Stimulated activated CD8-positive, alpha-beta memory T cell treated with anti-CD3 and anti-CD28 coated beads, Interleukin-4, amount 100 ng/mL, for 4 hours (primary cell): ENCODE measurements around the gene SLC16A1.
"Not testable (repeated sequence)": the region's sequence is repeated elsewhere in the genome, so short reads cannot be mapped to it uniquely, and the experiment has no call there.

Experiments used
- DNase-seq, 2 donors: peaks; one replicate each; pipeline ENCODE4 v3.0.0-alpha.2; 2020; ENCODE audit warnings: low read depth in 2 of 2, low spot score in 1 of 2

Gene SLC16A1

DNA sequence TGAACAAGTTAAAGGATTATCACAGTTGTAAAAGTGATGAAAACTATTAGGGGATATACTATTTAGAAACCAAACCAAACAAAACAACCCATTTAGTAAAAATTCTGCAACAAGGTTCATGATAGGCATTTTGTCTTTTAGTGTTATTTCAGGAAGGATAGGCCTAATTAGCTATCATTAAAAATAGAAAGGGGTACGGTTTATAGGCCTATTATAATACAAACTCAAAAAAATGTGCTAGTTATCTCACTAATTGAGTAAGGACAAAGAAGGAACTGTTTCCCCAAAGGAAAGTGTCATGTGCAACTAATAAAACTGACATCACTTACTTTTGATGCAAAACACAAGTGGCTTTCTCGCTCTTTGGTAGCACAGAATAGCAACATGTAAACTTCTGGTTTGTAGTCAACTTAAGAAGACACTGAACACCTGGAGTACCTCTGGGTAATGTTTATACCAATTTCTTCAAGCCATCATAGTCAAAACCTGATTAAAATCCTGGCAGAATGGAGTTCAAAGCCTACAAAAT is 28.5 kb downstream of the SLC16A1 start:
- DNase-seq: no peak

DNA sequence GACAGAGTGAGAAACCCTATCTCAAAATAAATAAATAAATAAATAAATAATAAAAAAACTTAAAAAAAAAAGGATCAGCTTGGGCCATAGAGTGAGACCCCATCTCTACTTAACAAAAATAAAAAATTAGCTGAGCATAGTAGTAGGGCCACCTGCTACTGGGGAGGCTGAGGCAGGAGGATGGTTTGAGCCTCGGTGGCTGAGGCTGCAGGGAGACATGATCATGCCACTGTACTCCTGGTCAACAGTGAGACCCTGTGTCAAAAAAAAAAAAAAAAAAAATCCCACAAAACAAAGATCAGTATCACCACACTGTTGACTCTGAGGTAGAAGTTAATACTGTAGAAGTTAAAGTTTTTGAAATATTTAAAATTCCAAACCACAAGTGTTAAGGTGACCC is 29.1 kb downstream of the SLC16A1 start:
- no peak for DNase-seq

DNA sequence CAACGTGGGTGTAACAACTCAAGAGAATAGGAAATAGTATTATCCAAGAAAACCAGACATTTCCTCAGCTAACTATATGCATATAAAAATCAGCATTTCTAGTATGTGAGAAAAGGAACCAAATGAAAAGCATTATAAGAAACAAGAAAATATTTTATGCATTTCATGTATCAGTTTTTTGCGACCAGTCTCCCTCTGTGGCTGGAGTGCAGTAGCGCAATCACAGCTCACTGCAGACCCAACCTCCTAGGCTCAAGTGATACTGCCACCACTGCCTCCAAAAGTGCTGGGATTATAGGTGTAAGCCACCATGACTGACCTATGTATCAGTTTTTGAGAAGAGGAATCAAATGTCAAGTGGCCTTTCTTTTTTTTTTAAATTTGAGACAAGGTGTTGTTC is 31.0 kb downstream of the SLC16A1 start:
- DNase-seq: no peak

DNA sequence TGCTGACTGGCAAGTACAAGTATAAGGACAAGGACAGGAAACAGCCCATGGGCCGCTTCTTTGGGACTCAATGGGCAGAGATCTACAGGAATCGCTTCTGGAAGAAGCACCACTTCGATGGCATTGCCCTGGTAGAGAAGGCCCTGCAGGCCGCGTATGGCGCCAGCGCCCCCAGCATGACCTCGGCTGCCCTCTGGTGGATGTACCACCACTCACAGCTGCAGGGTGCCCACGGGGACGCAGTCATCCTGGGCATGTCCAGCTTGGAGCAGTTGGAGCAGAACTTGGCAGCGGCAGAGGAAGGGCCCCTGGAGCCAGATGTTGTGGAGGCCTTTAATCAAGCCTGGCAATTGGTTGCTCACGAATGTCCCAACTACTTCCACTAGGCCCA is 32.0 kb downstream of the SLC16A1 start:
- no peak for DNase-seq

DNA sequence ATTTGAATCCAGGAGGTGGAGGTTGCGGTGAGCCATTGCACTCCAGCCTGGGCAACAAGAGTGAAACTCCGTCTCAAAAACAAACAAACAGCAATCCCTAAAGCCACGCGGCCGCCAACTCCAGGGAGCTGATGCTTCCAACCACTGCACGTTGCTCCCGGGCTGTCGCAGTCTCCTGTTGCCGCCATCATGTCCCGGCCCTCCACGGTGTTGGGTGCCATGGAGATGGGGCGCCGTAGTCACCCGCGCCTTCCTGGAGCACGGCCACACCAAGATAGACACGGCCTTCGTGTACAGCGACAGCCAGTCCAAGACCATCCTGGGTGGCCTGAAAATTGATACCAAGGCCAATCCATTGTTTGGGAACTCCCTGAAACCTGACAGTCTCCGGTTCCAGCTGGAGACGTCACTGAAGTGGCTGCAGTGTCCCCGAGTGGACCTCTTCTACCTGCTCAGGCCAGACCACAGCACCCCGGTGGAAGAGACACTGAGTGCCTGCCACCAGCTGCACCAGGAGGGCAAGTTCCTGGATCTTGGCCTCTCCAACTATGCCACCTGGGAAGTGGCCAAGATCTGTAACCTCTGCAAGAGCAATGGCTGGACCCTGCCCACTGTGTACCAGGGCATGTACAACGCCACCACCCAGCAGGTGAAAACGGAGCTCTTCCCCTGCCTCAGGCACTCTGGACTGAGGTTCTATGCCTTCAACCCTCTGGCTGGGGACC is 32.6 kb downstream of the SLC16A1 start:
- DNase-seq: no peak

DNA sequence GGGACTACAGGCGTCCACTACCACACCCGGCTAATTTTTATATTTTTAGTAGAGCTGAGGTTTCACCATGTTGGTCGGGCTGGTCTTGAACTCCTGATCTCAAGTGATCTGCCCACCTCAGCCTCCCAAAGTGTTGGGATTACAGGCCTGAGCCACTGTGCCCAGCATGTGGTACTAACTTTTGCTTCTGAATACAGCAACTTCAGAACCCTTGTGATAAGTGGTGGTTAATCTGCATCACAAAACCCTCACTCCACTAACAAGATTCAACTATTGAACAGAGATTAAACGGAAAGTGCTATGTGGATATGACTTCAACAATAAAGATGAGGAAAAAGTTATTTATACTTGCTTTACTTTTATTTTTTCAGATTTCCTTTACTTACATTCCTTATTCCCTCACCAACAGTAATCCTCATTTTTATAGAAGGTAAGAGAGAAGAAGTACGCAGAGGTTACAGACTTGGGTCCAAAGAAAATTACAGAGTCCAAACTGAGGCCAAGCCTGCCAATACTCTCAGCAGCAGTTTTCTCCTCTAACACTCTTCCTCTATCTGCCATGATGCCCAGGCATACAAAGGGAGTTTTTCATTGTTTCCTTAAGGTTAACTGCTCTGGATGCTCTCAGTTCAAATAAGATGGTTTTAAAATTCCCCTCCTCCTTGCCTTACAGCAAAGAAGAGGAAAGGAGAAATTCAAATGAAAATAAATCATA is 44.3 kb downstream of the SLC16A1 start:
- no peak for DNase-seq

DNA sequence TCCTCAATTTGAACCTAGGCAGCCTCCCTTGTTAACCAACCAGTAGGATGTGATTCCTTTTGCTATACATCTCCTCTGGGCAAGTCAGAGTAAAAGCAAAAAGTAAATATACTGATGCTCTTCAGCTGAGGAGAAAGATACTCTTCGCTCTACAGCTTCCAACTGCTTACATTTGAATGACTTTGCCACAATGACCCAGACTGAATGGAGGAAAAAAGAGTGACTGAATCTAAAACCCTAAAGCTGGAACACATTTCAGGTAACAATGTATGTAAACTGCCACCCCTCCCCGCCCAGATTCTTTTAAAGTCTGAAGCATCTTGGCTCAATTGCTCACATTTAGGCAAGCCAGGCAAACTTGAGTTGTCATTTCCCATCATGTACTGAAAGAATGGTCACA is 46.1 kb downstream of the SLC16A1 start:
- DNase-seq: no peak

DNA sequence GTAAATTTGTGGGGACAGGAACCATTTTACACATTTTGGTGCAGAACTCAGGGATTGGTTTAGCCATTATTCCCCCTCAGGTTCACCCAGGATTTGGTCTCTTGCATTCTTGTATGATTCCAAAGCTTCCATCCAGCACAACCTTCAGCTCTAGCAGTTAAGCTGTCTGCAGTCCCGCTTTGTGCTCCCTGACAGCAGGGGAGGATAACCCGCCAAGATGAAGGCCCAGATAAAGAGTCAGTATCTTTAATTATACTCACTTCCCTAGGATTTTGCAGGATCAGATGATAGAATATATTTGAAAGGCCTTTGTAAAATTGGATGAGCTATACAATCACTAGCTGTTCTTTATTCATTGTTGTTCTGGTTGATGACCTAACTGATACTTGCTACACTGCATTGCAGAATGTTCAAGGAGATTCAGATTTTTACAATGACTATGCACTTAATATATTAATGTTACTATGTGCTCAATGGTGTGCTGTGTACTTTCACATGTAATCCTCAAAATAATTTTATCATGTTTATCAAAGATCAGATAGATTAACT is 49.8 kb downstream of the SLC16A1 start:
- no peak for DNase-seq

DNA sequence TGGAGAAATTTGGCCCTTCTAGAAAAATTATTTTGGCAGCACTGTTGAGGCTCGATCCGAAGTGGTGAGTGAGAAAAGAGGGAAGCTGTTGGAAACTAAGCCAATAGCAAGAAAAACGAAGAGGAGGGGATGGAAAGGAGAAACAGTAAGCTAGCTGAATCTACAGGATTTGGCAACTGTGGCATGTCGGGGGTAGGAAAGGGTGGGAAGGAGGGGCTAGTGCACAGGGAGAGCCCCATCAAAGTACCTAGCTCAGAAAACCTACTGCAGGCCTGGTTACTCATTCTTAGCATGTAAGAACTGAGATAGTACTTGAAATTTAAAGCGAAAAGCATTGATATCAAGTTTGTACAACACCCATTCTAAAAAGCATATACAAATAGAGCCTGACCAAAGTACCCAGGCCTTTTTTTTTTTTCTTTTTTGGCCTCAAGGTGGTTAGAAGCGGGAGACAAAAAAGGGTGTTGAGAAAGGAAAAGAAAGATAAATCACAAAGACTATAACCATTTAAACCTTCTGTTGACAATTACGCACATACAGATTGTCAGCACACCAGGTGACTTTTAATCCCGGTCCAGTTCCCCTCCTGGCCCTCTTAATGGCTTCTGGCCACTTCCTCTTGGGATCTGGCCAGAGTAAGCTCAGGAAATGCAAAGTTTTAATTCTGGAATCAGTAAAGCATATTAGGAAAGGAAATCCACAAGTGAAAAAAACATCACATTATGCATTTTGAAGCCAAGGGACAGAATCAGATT is 50.4 kb downstream of the SLC16A1 start:
- no peak for DNase-seq

DNA sequence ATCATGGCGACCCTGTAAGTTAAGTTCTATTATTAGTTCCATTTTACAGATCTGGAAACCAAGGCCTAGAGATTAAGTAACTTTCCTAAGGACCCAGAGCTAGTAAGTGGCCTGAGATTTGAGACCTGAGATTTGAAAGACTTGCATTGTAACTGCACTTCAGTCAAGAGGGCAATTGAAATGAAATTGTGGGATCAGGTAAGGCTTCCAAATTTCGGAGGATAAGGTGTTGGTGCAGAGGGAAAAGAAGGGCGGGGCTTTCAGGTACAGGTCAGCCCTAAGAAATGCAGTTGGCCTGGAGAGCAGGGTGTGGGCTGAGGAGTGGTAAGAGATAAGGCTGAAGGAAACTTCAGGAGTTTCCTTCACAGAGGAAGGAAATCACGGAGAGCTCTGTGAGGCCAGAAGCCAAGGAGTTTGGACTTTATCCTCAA is 51.1 kb downstream of the SLC16A1 start:
- DNase-seq: no peak

DNA sequence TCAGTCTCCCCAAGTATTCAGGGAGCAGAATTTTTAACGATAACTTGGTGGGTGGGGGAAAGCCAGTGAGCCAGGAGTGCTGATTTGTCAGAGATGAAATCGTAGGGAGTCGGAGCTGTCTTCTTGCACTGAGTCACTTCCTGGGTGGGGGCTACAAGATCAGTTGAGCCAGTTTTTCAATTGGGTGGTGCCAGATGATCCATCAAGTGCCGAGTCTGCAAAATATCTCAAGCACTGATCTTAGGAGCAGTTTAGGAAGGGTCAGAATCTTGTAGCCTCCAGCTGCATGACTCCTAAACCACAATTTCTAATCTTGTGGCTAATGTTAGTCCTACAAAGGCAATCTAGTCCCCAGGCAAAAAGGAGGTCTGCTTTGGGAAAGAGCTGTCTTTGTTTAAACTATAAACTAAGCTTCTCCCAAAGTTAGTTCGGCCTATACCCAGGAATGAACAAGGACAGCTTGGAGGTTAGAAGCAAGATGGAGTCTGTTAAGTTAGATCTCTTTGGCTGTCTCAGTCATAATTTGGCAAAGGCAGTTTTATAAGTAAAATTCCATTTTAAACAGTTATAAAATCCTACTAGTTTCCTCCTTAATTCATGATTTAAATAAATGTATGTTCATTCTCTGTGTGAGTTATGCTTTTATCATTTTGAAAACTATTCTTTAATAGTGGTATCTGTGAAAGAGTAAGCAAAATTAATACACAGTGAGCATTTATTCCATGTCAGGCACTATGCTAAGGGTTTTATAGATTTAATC is 51.7 kb downstream of the SLC16A1 start:
- peak; percentile 14 to 19 for DNase-seq

DNA sequence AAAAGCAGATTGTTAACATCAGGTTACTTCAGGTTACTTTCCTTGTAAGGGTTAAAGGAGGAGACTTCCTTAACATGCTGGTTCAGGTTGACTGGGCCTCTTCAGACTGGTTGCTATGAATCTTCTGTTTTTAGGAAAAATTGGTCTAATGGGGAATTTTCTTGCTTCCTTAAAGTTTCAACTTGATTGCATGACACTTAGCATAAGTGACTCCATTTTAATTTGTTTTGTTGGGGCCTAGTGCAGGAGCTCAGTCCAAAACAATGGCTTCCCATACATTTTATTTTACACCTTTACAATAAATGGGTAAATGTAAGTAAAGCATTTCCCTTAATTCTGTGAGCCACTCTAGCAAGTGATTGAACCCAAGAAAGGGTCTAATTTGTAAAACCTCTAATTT is 53.8 kb downstream of the SLC16A1 start:
- no peak for DNase-seq

DNA sequence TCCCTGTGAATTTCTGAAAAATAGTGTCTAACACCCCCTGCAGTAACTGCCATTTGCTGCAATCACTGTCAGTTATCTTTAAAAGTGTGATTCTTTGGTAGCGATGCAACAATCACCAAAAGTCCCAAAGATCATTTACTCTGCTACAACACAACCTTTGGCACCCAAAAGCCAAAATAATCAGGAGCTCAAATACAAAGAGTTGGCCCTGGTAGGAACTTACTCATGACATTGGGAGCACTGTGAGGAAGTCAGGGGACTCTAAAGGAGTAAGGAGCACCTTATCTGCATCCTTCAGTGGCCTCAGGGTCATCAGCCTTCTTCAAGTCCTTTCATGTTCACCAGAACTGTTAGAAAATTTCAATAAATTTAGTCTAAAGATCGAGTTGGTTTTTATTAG is 54.6 kb downstream of the SLC16A1 start:
- no peak for DNase-seq

DNA sequence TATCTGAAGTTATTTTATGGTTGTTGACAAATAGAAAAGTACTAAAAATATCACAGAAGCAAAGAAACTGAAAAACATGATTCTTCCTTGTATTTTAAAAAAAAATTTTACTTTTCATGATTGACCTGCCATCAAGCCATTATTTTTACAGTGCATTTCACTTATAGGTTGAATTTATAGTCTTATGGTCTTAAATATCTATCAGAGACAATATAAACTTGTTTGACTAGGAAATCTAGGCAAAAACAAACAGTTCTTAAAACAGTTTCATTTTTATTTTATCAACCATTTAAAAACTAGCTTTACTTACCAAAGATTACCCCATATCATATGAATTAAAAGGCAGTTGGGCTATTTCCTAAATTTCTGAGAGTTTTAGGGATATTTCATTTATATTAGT is 59.2 kb downstream of the SLC16A1 start:
- DNase-seq: no peak

DNA sequence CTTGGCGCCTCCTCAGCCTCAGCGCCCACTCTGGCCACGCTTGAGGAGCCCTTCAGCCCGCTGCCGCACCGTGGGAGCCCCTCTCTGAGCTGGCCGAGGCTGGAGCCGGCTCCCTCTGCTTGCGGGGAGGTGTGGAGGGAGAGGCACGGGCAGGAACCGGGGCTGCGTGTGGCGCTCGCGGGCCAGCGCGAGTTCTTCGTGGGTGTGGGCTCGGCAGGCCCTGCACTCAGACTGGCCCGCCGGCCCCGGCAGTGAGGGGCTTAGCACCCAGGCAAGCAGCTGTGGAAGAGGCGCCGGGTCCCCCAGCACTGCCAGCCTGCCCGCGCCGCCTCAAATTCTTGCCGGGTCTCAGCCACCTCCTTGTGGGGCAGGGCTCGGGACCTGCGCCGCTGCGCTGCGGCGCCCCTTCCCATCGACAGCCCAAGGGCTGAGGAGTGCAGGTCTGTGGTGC is 61.4 kb downstream of the SLC16A1 start:
- DNase-seq: no peak

DNA sequence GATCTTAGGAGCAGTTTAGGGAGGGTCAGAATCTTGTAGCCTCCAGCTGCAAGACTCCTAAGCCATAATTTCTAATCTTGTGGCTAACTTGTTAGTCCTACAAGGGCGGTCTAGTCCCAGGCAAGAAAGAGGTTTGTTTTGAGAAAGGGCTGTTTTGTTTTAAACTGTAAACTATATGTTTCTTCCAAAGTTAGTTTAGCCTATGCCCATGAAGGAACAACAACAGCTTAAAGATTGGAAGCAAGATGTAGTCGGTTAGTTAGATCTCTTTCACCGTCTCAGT is 62.0 kb downstream of the SLC16A1 start:
- no peak for DNase-seq

DNA sequence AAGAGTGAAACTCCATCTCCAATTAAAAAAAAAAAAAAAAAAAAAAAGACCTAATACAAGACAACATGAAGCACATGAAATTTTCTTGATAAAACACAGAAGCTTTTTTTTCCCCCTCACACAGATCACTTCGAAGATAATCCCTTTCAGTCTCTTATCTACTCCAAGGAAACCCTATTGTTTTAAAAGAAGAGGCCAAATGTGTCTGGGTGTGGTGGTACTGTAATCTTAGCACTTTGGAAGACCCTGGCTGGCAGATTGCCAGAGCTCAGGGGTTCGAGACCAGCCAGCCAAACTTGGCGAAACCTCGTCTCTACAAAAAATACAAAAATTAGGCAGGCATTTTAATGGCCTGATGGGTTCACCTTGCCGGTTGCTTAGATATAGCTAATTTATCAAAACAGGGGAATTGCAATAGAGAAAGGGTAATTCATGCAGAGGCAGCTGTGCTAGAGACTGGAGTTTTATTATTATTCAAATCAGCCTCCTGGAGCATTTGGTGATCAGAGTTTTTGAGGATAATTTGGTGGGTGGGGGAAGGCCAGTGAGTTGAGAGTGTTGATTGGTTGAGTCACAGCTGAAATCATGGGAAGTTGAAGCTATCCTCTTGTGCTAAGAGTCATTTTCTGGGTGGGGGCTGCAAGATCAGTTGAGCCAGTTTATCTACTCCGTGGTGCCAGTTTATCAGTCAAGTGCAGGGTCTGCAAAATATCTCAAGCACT is 62.5 kb downstream of the SLC16A1 start:
- no peak for DNase-seq

DNA sequence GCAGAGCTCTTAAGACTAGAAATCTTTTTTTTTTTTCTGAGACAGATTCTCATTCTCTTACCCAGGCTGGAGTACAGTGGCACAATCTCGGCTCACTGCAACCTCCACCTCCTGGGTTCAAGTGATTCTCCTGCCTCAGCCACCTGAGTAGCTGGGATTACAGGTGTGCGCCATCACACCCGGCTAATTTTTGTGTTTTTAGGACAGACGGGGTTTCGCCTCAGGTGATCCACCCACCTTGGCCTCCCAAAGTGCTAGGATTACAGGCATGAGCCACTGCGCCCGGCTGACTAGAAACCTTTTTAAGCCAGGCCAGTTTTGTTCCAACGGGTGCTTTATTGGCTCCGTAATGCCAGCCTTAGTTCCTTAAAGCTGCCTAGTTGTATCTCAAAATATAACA is 66.1 kb downstream of the SLC16A1 start:
- DNase-seq: not testable (repeated sequence)

DNA sequence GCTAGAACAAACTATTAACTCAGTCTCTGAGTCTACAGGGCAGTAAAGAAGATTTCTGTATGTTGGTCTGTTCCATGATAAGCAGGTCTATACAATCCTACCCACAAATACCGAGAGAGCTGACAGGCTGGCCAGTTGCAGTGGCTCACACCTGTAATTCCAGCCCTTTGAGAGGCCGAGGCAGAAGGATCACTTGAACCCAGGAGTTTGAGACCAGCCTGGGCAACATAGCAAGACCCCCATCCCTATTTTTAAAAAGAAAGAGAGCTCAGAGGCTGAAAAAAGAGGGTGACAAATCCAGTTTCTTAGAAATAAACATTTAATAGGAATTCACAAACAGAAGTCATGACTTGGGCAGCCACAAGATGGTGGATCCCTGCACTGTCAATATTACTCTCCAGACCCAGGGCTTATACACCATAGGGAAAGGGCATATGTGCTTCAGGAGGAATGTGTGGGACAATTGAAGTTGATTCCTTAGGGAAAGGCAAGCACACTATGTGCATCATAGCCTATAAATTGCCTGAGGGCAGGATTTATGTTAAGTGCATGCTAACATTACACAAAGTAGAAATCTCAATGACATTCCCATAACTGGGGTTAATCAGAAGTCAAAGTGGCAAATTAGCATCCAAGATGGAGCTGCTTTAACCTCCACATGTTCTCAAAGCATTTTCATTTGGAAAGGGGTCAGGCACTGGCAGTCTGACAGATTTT is 66.8 kb downstream of the SLC16A1 start:
- no peak for DNase-seq

DNA sequence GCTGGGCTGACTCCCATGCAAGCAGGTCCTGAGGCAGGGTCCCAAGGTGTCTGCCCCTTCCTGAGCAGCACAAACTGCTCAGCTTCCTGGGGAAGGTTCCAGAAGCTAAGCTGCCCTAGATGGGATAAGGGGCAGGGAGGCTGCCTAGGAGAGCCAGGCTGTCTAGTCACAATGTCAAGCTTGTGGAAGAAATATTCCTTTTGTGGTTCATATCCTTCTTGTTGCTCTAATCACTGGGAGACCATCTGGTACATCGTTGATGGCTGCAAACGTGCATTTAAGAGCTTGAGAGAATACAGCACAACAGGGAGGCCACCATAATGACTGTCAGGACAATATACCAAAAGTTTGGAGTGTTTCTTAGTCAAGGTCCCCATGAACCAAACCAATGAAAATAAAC is 67.4 kb downstream of the SLC16A1 start:
- DNase-seq: no peak
